ENCODE data around the gene SHE. TPM values are rescaled to one million over a fixed set of nuclear protein-coding genes. Genes with fewer than 3 reads are reported as not detected.
A peak's percentile ranks its signal among the peaks of the same experiment; 100 is the strongest.

Gene SHE
- total RNA-seq, result not detected

DNA sequence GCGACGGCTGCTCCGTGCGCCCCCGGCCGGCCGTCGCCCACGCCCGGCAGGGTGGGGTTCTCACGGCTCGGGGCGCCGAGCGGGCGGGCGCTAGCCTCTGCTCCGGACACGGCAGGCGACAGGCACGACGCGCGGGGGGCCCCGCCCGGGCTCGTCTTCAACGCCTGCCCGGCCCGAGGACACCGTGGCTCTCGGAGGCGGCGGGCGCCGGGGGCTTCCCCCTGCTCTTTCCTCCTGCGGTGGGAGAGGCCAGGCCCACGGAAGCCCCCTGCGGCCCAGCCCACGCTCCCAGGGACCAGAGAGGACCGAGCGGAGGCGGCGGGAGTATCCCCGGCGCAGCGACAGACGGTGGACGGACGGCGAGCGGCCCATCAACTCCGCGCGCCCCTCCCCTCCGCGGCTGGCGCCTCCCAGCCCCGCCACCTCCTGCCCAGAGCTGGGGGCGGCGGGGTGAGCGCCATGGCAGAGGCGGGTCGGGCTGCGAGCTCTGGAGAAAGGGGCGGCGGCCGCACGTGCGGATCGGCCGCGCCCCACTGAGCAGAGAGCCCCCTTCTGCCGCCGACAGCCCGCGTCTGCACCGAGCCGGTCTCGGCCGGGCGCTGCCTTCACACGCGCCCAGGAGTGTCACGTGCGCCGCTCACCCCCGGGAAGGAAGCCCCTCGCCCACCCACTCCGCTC lies at the start of gene SHE, which contains the start of gene TDRD10:
TSS of gene SHE (minus strand) at position 347 of the 678 bp plus-strand sequence. CDS start 386 bp downstream, outside the sequence.
TSS of gene TDRD10 (plus strand) at position 154 of the 678 bp plus-strand sequence. CDS start 4,685 bp downstream, outside the sequence.
- H3K36me3 Mint-ChIP-seq (ENCODE audit: low read depth), result peaks cover 6% of the 10 kb centered on the region
- no peak within 1 kb of the TSS for H3K27ac Mint-ChIP-seq
- ChIA-PET CTCF (interaction anchor here (1.3 kb wide), 1 partner anchor 44 kb away, joined by 3 read pairs; no protein-coding TSS in a partner anchor), POLR2A (no interaction called here)
- H3K9me3 Mint-ChIP-seq, result no peaks in the 10 kb centered on the region
- H3K4me1 Mint-ChIP-seq, result peaks cover 5% of the 10 kb centered on the region
- no peak for DNase-seq
- no peak within 1 kb of the TSS for H3K4me3 Mint-ChIP-seq
- H3K27me3 Mint-ChIP-seq, result peaks cover 67% of the 10 kb centered on the region

DNA sequence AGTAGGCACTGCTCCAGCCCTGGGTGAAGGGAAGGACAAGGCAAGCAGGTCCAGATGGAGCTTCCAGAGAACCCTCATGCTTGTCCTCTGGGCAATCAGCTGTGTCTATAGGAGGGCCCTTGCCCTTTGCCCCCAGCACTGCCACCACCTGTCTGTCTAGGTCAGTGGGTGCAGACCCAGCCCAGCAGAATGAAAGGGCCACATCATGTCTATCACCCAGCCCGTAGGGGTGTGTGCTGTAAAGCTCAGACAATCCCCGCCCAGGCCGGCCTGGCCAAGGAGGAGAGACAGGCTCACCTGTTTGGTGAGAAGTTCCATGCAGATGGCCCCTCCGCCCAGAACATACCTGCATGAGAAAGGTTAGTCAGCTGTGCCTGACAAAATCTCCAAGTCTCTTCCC lies 49.3 kb upstream of the SHE start:
- H3K4me1 Mint-ChIP-seq, result peaks cover 32% of the 10 kb centered on the region
- H3K9me3 Mint-ChIP-seq, result no peaks in the 10 kb centered on the region
- CTCF ChIA-PET, result interaction anchor here (0.6 kb wide), 1 partner anchor 1482 kb away, joined by 3 read pairs; no protein-coding TSS in a partner anchor
- H3K27ac Mint-ChIP-seq, result no peak overlapping the region
- no peaks in the 10 kb centered on the region for H3K27me3 Mint-ChIP-seq
- H3K4me3 Mint-ChIP-seq, result no peak overlapping the region
- H3K36me3 Mint-ChIP-seq (ENCODE audit: low read depth), result peaks cover 69% of the 10 kb centered on the region
- DNase-seq, result no peak
- POLR2A ChIA-PET, result no interaction called here

DNA sequence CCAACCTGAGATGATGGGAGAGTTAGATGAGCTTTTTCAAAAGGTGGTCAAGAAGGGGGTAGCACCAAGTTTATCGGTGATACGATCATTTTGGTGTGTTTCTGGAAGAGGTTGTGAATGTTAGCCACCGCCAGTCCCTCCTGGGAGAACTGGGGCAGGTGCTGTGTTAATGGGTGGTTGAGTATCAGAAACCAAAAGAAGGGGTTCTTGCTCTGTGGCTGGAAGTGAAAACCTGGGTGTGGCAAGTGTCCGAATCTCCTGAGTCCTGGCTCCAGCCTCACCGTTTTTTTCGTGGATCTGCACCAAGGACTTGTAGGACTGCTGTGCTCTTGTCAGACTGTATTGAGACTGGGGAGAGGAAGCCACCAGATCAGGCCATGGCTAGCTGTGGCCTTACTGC lies 48.4 kb upstream of the SHE start:
- Mint-ChIP-seq H3K4me1 (peaks cover 25% of the 10 kb centered on the region), H3K27me3 (no peaks in the 10 kb centered on the region), H3K4me3 (no peak overlapping the region), H3K36me3 (ENCODE audit: low read depth) (peaks cover 62% of the 10 kb centered on the region), H3K9me3 (no peaks in the 10 kb centered on the region), H3K27ac (no peak overlapping the region)
- ChIA-PET POLR2A (no interaction called here), CTCF (interaction anchor here (1.7 kb wide), 1 partner anchor 70 kb away, joined by 7 read pairs; no protein-coding TSS in a partner anchor)
- DNase-seq, result no peak

DNA sequence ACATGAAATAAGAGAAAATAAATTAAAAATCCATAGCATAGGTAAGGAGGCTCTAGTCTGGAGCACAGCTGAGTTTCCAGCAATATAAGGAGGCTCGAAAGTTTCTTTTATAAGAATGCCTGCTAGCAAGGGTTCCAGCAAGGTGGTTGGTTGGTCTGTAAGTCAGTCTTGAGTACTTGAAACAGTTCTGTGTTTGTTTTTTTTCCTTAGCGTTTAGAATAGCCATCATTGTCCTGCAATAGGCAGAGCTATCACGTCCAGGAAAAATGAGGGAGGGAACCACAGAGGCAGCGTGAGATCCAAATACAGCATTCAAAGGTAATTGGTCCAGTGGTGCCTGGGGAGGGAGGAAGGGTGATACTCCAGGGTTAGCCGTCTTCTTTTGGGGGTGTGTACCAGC lies 47.9 kb upstream of the SHE start:
- Mint-ChIP-seq H3K9me3 (no peaks in the 10 kb centered on the region), H3K27ac (no peak overlapping the region), H3K4me3 (no peak overlapping the region), H3K4me1 (peaks cover 19% of the 10 kb centered on the region), H3K27me3 (no peaks in the 10 kb centered on the region), H3K36me3 (ENCODE audit: low read depth) (peaks cover 56% of the 10 kb centered on the region)
- ChIA-PET POLR2A (interaction anchor here (0.5 kb wide), 1 partner anchor 1675 kb away, joined by 4 read pairs; no protein-coding TSS in a partner anchor), CTCF (interaction anchor here (0.6 to 2.2 kb wide), 3 partner anchors 9 to 763 kb away, joined by 3 to 7 read pairs (median 5); no protein-coding TSS in a partner anchor)
- DNase-seq, result no peak

DNA sequence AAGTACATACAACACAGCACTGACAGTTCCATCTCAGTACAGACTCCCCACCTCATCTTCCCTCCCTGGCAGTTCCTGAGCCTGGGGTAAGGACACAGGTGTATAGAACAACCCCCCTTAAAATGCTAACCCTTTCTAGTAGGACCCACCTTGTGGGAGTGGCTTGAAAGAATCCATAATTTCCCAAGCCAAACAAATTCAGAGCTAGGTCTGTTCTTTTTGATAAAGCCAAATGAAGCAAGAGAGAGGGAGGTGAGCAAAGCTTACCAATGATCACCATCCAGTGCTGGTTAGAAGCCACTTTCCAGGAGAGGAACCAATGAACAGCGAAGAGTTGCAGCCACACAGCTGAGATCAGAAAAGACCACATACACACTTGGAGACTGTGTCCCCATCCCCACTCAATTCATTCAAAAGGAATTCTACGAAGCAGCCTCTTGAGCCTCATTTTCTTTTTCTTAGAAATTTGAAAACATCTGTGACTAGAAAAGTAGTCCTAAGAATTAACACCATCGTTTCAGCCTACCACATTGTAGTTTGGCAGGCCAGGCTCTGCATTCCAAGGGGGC lies 47.1 kb upstream of the SHE start:
- ChIA-PET CTCF (interaction anchor here (1.1 to 2.2 kb wide), 3 partner anchors 10 to 69 kb away, joined by 4 to 7 read pairs (median 5); no protein-coding TSS in a partner anchor), POLR2A (interaction anchor here (0.6 kb wide), 1 partner anchor 25 kb away, joined by 3 read pairs; no protein-coding TSS in a partner anchor)
- Mint-ChIP-seq H3K36me3 (ENCODE audit: low read depth) (peaks cover 49% of the 10 kb centered on the region), H3K4me1 (peaks cover 15% of the 10 kb centered on the region), H3K9me3 (no peaks in the 10 kb centered on the region), H3K4me3 (no peak overlapping the region), H3K27ac (no peak overlapping the region), H3K27me3 (no peaks in the 10 kb centered on the region)
- DNase-seq, result no peak

DNA sequence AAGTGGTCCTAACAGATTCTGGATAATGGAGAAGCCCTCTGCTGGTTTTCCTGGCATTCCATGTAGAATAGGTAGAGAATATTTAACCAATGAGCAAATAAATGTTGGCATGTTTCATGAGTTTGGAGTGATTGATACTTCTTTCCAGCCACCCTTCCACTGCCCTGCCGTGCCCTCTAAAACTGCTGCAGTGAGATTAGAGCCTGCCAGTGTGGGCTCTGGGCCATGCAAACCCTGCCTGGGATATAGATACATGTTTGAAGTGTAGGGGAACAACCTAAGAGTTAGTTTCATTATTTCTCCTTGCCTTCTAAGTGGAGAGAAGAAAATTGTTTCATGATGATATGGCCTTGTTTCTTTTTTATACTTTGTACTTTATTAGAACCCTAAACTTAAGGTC lies 45.8 kb upstream of the SHE start:
- H3K36me3 Mint-ChIP-seq (ENCODE audit: low read depth), result peaks cover 38% of the 10 kb centered on the region
- H3K9me3 Mint-ChIP-seq, result no peaks in the 10 kb centered on the region
- no peak for DNase-seq
- ChIA-PET POLR2A (no interaction called here), CTCF (interaction anchor here (1.1 to 2.2 kb wide), 2 partner anchors 10 to 11 kb away, joined by 4 to 5 read pairs; no protein-coding TSS in a partner anchor)
- no peaks in the 10 kb centered on the region for H3K27me3 Mint-ChIP-seq
- H3K4me1 Mint-ChIP-seq, result peaks cover 15% of the 10 kb centered on the region
- H3K4me3 Mint-ChIP-seq, result no peak overlapping the region
- H3K27ac Mint-ChIP-seq, result no peak overlapping the region

DNA sequence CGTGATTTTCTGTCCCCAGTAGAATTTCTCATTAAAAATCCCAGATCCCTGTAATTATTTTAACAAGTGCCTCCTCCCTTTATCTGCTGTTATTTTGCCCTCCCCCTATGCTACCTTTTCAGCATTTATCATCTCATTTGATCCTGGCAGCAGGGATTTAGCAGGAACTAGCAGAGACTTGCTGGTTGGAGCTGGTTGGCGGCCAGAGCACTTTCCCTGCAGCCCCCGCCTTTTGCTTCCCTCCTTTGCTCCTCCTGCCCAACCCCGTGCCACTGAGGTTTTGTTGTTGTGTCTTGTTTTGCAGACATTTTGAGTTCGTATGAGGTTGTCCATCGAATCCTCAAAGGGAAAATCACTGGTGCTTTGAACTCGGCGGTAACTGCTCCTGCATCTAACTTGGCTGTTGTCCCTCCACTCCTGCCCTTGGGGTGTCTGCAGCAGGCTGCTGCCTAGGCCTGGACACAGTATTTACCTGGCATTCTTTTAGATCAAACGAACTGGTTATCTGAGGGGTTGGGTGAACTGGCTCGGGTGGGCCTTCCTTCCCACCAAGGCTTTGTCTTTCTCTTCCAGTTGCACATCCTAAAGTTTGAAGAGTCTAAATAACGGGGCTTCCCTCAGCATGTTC lies 45.0 kb upstream of the SHE start:
- peaks cover 15% of the 10 kb centered on the region for H3K4me1 Mint-ChIP-seq
- POLR2A ChIA-PET, result no interaction called here
- H3K27me3 Mint-ChIP-seq, result peaks cover 4% of the 10 kb centered on the region
- no peaks in the 10 kb centered on the region for H3K9me3 Mint-ChIP-seq
- H3K4me3 Mint-ChIP-seq, result no peak overlapping the region
- DNase-seq, result no peak
- CTCF ChIA-PET, result interaction anchor here (0.6 to 2.5 kb wide), 26 partner anchors 8 to 537 kb away, joined by 3 to 12 read pairs (median 3); partner anchors contain the start of genes ATP8B2, SHE and TDRD10
- no peak overlapping the region for H3K27ac Mint-ChIP-seq
- H3K36me3 Mint-ChIP-seq (ENCODE audit: low read depth), result peaks cover 31% of the 10 kb centered on the region

DNA sequence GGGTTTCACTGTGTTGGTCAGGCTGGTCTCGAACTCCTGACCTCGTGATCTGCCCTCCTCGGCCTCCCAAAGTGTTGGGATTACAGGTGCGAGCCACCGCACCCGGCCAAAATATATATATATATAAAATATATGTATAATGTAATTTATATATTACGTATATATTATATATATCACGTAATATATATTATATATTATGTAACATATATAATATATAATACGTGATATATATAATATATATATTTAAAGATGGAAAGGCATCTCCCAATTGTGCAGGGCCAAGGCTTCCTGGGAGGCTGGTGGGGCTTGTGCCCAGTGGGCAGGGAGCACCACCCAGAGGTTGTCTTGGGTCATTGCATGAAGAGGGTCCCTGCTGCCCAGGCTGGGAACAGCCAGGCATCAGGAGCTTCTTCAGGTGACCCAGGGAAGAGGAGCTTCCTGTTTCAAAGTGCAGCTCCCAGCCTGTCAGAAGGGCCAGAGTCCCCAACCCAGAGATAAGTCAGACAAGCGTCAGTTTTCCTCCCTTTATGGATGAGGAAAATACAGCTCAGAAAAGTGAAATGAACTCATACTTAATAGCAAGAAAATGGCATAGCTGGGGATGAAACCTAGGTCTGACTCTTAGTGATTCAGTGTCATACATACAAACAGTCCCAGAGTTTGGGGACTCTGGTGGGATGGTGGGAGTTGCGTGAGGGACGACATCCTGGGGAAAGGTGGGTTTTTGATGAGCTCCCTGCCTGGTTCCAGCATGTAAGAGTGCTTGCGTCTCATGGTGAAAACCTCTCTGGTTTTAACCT lies 44.3 kb upstream of the SHE start:
- POLR2A ChIA-PET, result no interaction called here
- CTCF ChIA-PET, result interaction anchor here (0.6 to 2.5 kb wide), 27 partner anchors 9 to 538 kb away, joined by 3 to 12 read pairs (median 3); partner anchors contain the start of genes ATP8B2, SHE and TDRD10
- no peaks in the 10 kb centered on the region for H3K9me3 Mint-ChIP-seq
- H3K27me3 Mint-ChIP-seq, result peaks cover 7% of the 10 kb centered on the region
- peaks cover 24% of the 10 kb centered on the region for H3K36me3 Mint-ChIP-seq (ENCODE audit: low read depth)
- H3K27ac Mint-ChIP-seq, result no peak overlapping the region
- peaks cover 15% of the 10 kb centered on the region for H3K4me1 Mint-ChIP-seq
- no peak overlapping the region for H3K4me3 Mint-ChIP-seq
- peak; percentile 59 for DNase-seq

DNA sequence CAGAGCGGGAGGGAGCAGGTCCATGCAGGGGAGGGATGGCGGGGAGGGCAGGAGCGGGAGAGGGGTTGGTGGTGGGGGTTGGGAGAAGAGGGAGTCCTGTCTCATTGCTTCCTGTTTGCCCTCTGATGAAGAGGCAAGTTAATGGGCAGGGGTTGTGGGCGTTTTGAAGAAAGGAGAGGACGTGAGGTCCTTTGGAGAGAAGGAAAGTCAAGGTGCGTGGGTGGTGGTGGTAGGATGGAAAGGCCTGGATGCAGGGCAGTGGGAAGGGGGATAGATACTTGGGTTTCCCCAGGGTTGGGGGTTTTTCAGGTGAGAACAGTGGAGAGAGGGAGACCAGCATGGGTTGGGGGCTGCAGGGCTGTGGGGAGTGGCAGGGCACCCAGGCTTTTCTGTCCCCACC lies 39.0 kb upstream of the SHE start:
- CTCF ChIA-PET, result interaction anchor here (1.1 to 1.2 kb wide), 2 partner anchors 15 to 62 kb away, joined by 3 to 4 read pairs; no protein-coding TSS in a partner anchor
- DNase-seq, result no peak
- no peaks in the 10 kb centered on the region for H3K9me3 Mint-ChIP-seq

DNA sequence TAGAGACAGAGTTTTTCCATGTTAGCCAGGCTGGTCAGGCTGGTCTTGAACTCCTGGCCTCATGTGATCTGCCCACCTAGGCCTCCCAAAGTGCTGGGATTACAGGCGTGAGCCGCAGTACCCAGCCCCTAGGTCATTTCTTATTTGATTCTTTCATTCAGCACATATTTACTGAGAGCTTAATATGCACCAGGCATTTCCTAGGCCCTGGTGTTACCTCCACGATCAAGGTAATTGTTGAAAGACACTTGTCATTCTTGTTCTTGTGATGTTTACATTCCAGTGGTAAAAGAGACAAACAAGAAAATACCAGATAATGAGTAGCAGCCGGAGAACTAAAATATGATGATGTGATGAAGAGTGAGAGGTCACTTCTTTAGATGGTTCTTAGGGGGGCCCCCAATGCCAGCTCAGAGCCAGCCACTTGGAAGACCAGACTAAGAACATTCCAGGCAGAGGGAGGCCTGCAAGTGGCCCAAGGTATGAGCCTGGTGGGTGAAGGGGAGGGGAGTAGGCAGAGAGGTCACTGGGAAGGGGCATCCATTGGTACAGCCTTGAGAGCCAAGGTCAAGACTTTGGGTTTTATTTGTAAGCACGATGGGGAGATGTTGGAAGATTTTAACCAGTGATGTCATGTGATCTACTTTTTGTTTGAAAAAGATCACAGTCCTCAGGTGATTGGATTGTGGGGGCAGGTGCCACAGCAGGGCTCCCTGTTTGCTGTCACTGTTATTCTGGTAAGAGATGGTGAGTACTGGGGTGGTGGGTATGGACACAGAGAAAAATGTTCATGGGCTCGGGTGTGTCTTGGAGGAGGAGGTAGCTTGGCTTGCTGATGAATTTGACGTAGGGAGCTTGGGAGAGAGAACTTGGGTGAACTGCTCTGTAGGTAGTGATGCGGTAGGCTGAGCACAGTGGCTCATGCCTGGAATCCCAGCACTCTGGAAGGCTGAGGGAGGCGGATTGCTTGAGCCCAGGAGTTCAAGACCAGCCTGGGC lies 37.6 kb upstream of the SHE start:
- Mint-ChIP-seq H3K27me3 (peaks cover 29% of the 10 kb centered on the region), H3K27ac (no peak overlapping the region), H3K4me3 (no peak overlapping the region), H3K9me3 (no peaks in the 10 kb centered on the region), H3K4me1 (no peaks in the 10 kb centered on the region), H3K36me3 (ENCODE audit: low read depth) (no peaks in the 10 kb centered on the region)
- ChIA-PET CTCF (interaction anchor here (1.0 kb wide), 1 partner anchor 14 kb away, joined by 3 read pairs; no protein-coding TSS in a partner anchor), POLR2A (no interaction called here)
- DNase-seq, result no peak

More for the DNA sequence above, 39.0 kb upstream of the SHE start:
- H3K4me1 Mint-ChIP-seq, result no peaks in the 10 kb centered on the region
- POLR2A ChIA-PET, result no interaction called here
- H3K27ac Mint-ChIP-seq, result no peak overlapping the region
- no peaks in the 10 kb centered on the region for H3K36me3 Mint-ChIP-seq (ENCODE audit: low read depth)
- H3K4me3 Mint-ChIP-seq, result no peak overlapping the region
- H3K27me3 Mint-ChIP-seq, result peaks cover 19% of the 10 kb centered on the region

DNA sequence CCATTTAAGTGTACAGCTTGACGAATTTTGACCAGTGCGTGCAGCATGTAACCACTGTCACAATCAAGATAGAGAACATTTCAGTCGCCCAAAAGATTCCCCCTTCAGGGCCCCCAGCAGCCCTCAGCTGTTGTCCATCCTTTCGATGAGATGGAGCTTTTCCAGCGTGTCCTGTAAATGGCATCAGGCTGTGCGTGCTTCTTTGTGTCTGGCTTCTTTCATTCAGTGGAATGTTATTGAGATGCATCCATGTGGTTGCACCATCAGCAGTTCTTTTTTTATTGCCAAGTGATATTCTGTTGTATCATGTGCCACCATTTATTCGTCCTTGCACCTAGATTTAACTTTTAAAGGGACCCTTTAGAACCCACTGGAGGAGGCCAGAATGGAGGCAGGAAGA lies 34.4 kb upstream of the SHE start:
- no peak for DNase-seq
- no peak overlapping the region for H3K4me3 Mint-ChIP-seq
- CTCF ChIA-PET, result interaction anchor here (1.5 to 2.3 kb wide), 2 partner anchors 10 to 202 kb away, joined by 3 to 8 read pairs; no protein-coding TSS in a partner anchor
- H3K36me3 Mint-ChIP-seq (ENCODE audit: low read depth), result no peaks in the 10 kb centered on the region
- H3K9me3 Mint-ChIP-seq, result no peaks in the 10 kb centered on the region
- H3K4me1 Mint-ChIP-seq, result no peaks in the 10 kb centered on the region
- POLR2A ChIA-PET, result no interaction called here
- no peak overlapping the region for H3K27ac Mint-ChIP-seq
- H3K27me3 Mint-ChIP-seq, result peaks cover 27% of the 10 kb centered on the region

Measured in activated CD4-positive, alpha-beta T cell treated with anti-CD3 and anti-CD28 coated beads, Interleukin-2, amount 10 ng/mL, durations not matched to agents 7 days and 5 days (primary cell).